ENCODE results near the gene MLLT3.

The MLLT3 gene

DNA sequence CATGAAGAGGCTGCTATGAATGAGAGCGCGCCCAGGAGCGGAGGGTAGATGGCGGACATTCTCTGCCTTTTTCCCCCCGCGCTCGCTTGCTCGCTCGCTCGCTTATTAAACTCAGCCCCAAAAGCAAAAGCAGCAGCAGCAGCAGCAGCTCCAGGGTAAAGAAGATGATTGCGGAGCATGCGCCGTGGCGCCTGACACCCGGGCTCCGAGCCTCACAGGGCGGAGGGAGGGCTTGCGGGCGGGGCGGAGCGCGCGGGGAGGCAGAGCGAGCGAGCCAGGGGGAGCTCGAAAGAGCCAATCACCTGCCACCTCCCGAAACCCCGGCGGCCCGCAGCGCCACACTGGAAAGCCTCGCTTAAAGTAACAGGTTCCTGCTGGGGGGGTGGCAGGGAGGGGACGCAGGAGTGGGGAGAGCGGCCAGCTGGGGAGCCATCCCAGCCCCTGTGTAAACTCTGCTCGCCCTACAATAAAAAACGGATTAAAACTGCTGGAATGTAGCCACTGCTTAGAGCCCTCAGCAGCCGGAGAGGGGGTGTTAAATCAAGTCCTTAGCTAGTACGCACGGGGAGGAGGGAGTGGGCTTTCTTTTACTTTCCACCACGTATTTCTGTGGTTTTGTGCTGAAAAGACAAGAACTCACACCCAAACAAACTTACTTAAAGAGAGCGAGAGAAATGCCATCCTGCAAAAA is at the start of gene MLLT3:
MLLT3 (minus strand) TSS at position 170 of the 691 bp plus-strand sequence.
- DNase-seq: peak; percentile 34 to 96 (median 91)

DNA sequence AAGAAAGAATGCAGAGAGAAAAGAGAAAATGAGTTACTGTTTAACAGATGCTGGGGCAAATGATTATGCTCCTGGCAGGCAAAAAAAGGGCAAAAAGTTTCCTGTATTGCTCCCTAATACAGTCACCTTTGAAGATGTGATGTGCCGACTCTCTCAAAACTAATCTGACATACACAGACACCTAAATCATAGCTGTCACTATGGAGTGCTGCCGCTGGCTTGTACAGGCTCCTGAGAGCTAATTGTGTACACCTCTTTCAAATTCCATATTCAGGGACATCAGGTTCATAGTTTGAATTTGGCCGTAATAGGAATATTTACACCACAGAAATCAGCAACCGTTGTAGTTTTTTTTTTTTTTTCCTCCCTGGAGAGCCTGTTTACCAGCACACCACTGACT is 49.3 kb upstream of the MLLT3 start:
- no peak for DNase-seq

DNA sequence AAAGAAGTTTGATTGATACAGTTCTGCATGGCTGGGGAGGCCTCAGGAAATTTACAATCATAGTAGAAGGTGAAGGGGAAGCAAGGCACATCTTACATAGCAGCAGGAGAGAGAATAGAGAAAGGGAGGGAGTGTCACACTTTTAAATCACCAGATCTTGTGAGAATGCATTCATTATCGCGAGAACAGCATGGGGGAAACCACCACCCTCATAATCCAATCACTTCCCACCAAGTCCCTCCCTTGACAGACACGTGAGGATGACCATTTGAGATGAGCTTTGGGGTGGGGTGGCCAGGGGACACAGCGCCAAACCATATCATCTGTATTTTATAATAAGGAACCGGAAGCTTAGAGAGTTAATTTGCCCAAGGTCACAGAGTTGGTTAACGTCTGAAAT is 48.1 kb upstream of the MLLT3 start:
- DNase-seq: no peak

DNA sequence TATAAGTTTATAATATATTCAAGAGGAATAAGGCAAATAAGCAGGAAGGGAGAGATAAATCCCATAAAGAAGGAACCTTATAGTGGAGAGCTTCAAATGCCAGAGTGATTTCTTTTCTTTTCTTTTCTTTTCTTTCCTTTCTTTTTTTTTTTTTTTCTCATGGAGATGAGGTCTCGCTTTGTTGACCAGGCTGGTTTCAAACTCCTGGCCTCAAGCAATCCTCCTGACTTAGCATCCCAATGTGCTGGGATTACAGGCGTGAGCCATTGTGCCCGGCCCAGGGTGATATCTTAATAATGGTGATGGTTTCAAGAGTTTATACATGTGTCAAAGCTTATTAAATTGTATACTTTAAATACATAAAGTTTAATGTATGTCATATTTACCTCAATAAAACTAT is 42.2 kb upstream of the MLLT3 start:
- no peak for DNase-seq

DNA sequence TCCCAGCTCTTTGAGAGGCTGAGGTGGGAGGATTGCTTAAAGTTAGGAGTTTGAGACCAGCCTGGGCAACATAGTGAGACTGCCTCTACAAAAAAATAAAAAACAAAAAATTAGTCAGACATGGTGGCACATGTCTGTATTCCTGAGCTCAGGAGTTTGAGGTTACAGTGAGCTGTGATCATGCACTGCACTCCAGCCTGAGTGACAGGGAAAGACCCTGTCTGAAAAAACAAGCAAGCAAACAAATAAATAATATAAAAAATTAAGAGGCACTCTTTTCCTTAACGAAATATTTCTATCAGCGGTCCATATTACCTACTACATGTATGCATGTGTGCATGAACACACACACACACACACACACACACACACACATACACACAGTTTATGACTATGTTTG is 40.8 kb upstream of the MLLT3 start:
- DNase-seq: no peak

DNA sequence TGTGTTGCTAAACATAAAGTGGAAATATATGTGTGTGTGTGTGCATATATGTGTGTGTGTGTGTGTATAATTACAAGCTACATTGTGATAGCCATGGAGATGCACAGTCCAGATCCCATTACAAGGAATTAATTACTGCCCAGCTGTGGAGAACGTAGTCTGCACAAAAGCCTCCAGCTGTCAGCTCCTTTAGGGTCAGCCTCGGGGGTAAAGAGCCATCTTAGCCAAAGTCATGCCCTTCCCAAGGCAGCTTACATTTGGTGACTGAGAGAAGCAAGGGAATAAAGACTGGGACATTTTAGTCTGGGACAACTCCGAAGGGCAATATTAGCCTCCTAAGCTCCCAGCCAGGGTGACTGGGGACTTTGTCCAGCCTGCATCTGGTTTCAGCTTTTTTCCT is 39.9 kb upstream of the MLLT3 start:
- no peak for DNase-seq

DNA sequence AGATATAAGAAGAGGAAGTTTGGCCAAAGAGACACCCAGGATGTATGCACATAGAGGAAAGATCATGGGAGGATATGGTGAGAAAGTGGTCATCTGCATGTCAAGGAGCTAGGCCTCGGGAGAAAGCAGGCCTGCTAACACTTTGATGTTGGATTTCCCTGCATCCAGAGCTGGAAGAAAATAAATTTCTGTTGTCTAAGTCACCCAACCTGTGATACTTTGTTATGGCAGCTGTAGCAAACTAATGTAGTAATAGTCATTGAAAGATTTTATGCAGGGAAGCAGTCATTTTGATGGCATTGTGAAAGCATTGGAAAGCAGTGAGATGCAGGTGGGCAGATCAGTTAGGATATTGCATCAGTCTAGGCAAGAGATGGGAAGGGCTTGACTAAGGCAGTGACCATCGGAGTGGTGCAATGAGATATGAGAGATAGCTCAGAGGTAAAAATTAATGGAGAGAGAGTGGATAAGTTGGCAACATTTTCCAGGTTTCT is 37.2 kb upstream of the MLLT3 start:
- DNase-seq: no peak

DNA sequence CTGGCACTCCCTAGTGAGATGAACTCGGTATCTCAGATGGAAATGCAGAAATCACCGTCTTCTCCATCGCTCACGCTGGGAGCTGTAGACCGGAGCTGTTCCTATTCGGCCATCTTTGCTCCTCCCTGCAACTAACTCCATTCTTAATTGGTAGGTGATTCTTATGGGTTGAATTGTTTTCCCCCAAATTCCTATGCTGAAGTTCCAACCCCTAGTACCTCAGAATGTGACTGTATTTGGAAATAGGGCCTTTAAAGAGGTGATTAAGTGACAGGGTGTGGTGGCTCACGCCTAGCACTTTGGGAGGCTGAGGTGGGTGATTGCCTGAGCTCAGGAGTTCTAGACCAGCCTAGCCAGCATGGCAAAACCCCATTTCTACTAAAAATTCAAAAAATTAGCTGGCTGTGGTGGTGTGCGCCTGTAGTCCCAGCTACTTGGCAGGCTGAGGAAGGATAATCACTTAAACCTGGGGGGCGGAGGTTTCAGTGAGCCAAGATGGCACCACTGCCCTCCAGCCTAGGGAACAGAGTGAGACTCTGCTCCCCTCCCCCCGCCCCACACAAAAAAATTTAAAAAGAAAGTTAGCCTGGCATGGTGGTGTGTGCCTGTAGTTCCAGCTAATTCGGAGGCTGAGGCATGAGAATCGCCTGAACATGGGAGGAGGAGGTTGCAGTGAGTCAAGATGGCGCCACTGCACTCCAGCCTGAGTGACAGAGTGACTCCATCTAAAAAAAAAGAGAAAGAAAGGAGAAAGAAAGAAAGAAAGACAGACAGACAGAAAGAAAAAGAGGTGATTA is 36.6 kb upstream of the MLLT3 start:
- no peak for DNase-seq

DNA sequence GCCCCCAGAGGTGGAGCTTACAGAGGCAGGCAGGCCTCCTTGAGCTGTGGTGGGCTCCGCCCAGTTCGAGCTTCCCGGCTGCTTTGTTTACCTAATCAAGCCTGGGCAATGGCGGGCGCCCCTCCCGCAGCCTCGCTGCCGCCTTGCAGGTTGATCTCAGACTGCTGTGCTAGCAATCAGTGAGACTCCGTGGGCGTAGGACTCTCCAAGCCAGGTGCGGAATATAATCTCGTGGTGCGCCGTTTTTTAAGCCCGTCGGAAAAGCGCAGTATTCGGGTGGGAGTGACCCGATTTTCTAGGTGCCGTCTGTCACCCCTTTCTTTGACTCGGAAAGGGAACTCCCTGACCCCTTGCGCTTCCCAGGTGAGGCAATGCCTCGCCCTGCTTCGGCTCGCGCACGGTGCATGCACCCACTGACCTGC is 36.0 kb upstream of the MLLT3 start:
- peak in 1 of 56 donors; percentile 16 for DNase-seq

DNA sequence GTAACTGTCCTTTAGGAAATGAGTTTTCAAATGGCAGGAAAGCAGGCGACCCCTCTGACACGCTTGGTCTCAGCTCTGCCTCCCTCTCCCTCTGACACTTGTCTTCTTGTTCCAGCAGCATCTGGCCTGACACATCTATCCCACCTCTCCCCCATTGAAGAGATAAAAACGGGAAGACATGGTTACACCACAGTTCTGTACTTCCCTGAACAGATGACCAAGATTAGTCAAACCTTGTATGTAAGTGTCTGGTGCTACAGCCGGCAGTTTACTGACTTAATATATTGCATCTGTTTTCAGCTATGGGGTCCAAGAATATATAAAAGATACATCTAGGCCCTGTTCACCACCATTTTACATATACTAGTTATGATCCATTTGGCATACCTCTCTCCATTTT is 29.6 kb upstream of the MLLT3 start:
- DNase-seq: no peak

DNA sequence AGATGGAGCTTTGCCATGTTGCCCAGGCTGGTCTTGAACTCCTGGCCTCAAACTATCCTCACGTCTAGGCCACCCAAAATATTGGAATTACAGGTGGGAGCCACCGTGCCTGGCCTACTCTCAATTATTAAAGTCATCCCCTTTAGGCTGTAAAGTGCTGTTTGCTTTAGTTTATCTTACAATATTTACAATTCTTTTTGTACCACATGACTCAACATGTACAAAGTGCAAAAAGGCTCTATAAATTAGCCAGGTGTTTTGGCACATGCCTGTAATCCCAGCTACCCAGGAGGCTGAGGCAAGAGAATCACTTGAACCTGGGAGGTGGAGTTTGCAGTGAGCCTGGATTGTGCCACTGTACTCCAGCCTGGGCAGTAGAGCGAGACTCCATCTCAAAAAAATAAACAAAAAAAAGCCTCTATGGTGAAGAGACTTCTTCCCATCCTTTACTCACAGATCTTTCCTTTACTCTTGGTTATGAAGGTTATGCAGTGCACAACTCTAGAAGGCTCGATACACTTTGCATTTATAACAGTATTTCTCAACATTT is 28.5 kb upstream of the MLLT3 start:
- no peak for DNase-seq

DNA sequence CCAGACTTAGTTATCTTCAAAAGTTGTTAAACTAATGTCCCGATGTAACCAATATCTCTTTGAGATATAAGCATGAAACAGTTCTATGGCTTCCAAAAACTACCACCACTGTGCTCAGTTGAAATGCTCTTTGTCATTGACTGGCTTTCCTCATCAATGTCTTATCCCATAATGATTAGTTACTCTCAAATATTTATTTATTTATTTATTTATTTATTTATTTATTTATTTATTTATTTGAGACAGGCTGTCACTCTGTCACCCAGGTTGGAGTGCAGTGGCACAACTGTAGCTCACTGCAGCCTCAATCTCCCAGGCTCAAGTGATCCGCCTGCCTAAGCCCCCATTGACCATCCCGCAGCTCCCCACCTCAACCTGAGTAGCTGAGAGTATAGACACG is 28.0 kb upstream of the MLLT3 start:
- no peak for DNase-seq

DNA sequence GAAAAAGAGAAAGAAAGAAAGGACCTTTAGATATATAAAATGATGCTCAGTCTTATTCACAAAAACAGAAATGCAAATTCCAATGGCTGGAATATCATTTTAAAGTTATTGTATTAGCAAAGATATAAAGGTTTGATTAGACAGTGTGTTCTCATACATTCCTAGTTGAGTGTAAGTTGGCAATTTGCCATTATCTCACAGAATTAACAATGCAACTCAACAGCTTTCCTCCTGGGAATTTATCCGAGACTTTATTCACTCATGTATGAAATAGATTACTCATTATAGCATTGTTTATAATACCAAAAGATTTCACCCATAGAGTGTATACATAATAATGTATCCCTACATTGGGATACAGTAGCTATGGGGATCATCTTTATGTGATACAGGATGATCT is 27.1 kb upstream of the MLLT3 start:
- no peak for DNase-seq

DNA sequence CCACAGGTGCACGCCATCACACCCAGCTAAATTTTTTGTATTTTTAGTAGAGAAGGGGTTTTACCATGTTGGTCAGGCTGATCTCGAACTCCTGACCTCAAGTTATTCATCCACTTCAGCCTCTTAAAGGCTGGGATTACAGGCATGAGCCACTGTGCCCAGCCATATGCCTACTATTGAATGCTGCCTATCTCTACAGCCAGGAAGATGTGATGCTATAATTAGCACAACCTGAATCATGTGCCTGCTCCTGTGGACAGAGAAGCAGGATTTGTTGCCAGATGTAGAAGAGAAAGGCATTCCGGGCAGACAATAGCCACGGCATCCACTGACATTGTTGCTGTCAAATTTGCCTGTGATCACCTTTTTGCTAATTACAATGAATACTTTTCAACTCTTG is 24.4 kb upstream of the MLLT3 start:
- no peak for DNase-seq

DNA sequence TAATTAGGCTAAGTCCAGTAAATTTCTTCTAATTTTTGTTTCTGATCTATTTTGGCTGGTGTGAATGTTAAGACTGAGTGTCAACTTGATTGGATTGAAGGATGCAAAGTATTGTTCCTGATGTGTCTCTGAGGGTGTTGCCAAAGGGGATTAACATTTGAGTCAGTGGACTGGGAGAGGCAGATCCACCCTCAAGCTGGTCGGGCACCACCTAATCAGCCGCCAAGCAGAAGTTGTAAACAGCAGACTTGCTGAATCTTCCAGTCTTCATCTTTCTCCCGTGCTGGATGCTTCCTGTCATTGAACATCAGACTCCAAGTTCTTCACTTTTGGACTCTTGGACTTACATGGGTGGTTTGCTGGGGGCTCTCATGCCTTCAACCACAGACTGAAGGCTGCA is 21.4 kb upstream of the MLLT3 start:
- no peak for DNase-seq

DNA sequence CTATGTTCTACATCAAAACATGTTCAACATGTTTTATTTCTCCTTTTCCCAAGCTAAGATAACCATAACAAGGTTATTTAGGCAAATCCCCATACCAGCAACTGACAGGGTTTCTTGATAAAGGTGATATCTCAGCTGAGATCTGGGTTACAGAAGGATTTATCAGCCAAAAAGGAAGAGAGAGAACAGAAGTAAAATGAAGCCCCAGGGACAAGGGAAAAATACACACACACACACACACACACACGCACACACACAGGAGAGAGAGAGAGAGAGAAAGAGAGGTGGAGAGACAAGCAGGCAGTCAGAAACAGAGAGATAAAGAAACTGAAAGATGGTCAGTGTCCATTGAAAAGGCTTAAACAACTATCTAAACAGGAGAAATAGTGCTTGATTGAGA is 19.7 kb upstream of the MLLT3 start:
- no peak for DNase-seq

DNA sequence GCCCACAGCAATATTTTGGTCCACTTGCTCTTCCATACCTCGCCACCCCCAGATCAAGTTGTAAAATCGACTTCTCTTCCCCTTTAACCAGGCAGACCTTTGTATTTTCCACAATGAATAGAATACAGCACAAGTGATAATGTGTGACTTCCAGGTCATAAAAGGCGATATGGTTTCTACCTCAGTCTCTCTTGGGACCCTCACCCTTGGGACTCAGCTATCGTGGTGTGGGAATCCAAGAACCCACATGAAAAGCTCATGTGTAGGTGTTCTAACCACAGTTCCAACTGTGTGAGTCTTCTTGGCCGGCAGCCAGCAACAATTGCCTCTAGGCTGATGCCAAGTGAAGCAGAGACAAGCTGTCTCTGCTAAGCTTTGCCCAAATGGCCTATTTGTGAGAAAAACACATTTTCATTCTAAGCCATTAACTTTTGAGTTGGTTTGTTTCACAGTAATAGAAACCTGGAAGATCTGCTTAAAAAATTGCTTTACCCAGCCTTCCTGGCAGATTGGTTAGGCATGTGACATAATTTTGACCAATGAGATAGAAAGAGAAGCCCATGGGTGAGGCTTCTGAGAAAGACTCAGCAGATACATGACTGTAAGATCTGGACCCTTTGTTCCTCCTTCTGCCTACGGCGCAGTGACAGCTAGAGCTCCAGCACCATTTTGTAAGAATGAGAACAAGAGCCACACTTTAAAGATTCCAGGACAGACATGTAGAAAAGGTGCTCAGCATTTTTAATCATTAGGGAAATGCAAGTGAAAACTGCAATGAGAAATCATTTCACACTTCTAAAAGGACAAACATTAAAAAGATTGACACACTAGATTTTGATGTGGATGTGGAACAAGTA is 18.3 kb upstream of the MLLT3 start:
- peak in 38 of 56 donors; percentile 1 to 83 (median 48) for DNase-seq

DNA sequence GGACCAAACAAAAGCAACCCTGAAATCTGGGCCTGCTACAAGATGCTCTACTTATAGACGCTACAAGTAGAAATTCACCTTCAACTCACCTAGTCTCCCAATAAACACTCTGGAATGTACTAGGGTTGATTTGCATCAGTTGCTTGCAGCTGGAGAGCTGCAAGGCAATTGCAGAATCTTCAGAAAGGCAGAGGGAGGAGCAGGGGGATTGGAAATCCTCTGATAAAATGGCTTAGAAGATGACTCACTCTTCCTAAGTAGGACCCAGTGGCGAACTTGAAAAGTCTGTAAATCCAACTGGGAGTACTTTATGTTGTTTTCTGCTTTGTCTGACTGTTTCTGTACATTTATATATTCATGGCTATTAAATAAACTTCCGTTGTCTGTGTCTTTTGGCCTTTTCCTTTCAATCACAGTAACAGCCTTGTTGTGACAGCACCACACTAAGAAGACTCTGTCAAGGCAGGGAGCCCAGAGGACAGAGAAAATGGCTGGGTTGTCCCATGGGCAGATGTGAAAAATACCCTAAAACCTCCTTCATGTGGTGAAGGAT is 14.7 kb upstream of the MLLT3 start:
- no peak for DNase-seq

DNA sequence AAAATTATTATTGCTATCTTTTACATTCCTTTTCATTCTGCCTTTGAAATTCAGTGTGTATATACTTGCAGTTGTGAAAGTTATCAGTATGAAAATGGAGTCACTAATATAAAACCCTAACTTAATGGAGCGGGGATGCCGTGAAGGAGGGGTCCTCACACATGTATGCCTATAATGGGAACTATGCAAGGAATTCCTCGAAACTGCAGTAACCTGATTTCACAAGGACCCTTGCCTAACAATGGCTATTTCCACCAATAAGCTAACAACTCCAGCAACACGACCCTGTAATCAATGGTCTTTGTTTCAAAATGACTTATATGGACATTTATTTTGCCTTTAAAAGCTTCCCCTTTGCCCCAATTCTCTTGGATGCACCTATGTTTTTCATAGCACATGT is 12.6 kb upstream of the MLLT3 start:
- no peak for DNase-seq

DNA sequence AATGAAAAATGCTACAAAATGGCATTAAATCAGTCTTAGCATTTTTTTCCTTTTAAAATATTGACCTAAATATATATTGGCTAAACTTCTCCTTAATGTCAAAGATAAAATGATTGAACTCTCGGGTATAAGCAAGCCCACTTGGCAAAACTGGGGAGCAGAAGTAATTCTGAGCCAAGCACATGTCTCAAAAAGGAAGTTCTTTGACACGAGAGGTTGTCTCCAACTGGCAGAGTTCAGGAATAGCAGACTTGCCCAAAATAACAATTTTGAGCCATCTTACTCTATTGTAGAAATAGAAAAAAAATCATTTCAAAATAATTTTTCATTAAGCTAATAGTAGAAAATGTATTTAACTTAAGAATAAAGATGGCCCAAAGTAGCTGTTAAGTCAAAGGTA is 10.4 kb upstream of the MLLT3 start:
- DNase-seq: no peak

DNA sequence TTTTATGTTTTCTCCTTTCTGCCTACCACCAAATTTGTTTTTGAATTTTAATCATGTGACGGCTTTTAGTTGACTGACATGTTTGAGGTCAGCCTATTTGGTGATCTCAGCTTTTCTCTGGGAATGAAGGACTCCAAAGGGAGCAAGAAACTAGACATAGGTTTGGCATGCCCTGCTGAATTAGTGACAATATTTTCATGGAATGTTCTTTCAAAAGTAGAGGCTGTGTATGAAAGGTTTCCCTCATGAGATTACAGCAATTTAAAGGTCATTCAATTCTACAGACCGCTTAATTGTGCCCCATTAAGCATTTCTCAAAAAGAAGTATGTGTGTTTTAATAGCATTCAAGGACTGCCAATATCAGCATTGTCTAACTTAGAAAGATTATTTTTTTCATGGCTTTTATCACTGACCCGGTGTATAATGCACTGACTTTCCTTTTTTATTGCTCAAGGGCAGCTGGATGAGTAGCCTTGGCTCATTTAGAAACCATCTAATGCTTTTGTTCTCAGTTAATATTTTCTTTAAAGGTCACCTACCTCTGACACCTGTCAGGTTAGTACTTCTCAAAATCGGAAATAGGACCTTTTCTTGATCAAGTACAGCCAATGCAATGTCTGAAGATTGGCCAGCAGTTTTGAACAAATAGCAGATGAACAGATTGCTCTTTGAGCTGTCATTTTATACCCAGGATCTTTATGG is 8.1 kb upstream of the MLLT3 start:
- no peak for DNase-seq

All from amygdala (tissue), 56 donors.